H1 (cell line): Measurements from ENCODE around the gene ZNF415. TPM values are rescaled to one million over a fixed set of nuclear protein-coding genes. Genes with fewer than 3 reads are reported as not detected.

ENCODE experiments used
- SAP30 ChIP-seq: fragments of 300-600 bp; sonication (generic); IDR thresholded peaks from 2 replicates; pipeline ENCODE4 v1.7.1; 2012; ENCODE audit warnings: low read length, moderate library complexity, mild to moderate bottlenecking, inconsistent platforms; ENCODE audit not compliant: insufficient read depth, insufficient replicate concordance
- polyA plus RNA-seq, 7 experiments: library from polyadenylated mRNA; depleted of rRNA in 3 of 7; stranded (reverse) in 5 of 7; unstranded in 2 of 7; fragments of >200 nt in 5 of 7; fragments of 200-250 nt in 2 of 7; gene quantifications; 1 replicate in 5 of 7; 2 replicates in 1 of 7; 4 replicates in 1 of 7; pipeline versions ENCODE4 v1.2.1 to v1.2.3, GENCODE V29; 2011 to 2013; ENCODE audit warnings: missing spikeins in 2 of 7, mixed read lengths in 2 of 7
- total RNA-seq: library from RNA; stranded (reverse); fragmentation: NEBNext Ultra II Directional; extraction: Animal tissue kit (Norgen Biotek cat#: 25700); gene quantifications from 2 replicates; pipeline ENCODE4 v1.2.1, GENCODE V29; 2021

The ZNF415 gene
- total and polyA plus RNA-seq, 2 of the 8 experiments (the other 6 are each of a cell fraction or from before 2014, with no cell fraction given), result 5.8 to 9.7 TPM

DNA sequence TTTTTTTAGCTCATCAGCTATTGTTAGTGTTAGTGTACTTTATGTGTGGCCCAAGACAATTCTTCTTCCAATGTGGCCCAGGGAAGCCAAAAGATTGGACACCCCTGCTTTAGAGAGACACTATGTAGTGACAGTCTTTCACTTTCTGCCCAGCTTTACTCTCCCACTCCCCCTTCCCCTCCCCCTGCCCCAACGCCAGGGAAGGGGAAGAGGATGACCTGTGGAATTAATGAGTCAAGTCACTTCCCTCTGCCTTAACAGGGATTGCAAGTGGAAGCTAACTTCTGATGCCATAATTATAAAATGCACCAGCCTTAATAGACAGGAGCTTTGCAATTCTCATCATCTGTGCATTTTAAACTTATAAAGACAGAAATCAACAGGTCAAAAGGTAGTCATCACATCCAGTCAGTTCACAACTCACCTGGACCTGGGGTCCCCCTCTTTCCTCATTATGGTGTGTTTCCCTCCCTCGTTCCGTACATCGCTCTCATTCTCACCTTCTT, 1.6 kb downstream of the ZNF415 start (continued):
- TF ChIP-seq SAP30, result no peak
- TF ChIP-seq, all 59 proteins: peak for 0
